ENCODE results near the gene SCN8A. TPM values are rescaled to one million over a fixed set of nuclear protein-coding genes. Genes with fewer than 3 reads are reported as not detected.
A peak's percentile ranks its signal among the peaks of the same experiment; 100 is the strongest.
"Not testable (repeated sequence)": the region's sequence is repeated elsewhere in the genome, so short reads cannot be mapped to it uniquely, and the experiment has no call there.

Gene SCN8A
- 0.25 and 0.39 TPM in 2 replicates for total RNA-seq

DNA sequence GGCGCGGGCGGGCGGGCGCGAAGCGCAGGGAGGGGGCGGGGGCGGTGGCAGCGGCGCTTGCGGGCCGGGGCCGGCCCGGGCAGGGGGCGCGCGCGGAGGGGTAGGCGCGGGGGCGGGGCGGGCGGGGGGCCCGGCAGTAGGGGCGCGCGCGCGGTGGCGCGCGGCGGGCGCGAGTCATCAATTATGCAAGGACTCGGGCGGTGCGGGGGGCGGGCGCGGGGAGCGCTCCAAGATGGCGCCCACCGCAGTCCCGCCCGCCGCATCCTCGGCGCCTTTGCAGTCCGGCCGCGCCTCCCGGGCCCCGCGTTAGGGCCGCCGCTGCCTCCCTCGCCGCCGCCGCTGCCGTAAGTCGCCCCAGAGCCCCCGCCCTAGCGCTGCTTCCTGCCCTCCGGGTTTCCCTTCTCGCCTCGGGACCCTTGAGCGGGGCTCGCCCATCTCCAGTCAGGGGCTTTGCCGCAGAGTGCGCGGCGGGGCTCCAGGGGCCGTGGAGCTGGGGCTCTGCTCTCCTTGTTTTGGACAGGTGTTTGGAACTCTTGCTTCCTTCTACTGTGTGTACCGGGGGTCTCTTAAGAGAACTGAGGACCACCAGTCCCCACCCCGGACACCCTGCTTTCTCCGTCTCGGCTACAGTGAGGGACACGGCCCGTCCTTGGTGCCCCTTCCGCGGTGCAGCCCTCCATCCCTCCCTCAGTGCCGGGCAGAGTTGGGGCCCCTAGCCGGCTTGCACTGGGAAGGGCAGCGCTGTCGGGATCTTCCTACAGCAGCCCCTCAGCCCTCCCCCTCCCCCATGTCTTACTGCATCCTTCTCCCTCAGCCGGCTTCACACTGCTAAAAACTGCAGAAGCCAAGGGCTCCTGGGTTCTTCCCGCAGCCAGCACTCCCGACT is at the start of gene SCN8A:
TSS of gene SCN8A (plus strand) at position 218 of the 886 bp plus-strand sequence. CDS start 71,585 bp downstream, outside the sequence.
- no peaks in the 10 kb centered on the region for H3K9me3 Mint-ChIP-seq
- DNase-seq (ENCODE audit: low spot score), result peak; percentile 32
- H3K4me3 Mint-ChIP-seq (ENCODE audit: low read depth), result peak within 1 kb of the TSS; percentile 86
- no peaks in the 10 kb centered on the region for H3K36me3 Mint-ChIP-seq (ENCODE audit: low read depth)
- peaks cover 62% of the 10 kb centered on the region for H3K27me3 Mint-ChIP-seq (ENCODE audit: low read depth)
- peak within 1 kb of the TSS; percentile 30 for H3K27ac Mint-ChIP-seq
- intact Hi-C loops (cut with micrococcal nuclease), result loop anchor here (10.0 kb wide), 1 partner anchor 234 kb away; no protein-coding TSS in a partner anchor
- H3K4me1 Mint-ChIP-seq (ENCODE audit: low read depth), result peaks cover 7% of the 10 kb centered on the region

DNA sequence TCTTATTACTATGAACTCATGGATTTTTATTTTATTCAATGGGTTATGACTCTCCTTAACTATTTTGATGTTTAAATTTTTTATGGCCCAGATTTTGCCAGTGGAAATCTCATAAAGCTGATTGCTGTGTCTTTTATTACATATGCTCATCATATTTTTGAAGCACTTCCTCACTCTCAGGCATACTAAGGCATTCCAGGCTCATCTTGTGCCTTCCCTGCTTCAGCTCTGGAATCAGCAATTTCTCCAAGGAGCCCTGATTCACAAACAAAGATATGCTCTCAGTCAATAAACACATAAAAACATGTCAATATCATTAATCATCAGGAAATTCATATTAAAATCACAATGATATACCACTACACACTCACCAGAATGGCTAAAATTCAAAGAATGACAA is 44.9 kb upstream of the SCN8A start:
- Mint-ChIP-seq H3K27me3 (ENCODE audit: low read depth) (peaks cover 14% of the 10 kb centered on the region), H3K36me3 (ENCODE audit: low read depth) (no peaks in the 10 kb centered on the region), H3K9me3 (no peaks in the 10 kb centered on the region), H3K4me3 (ENCODE audit: low read depth) (no peak overlapping the region), H3K4me1 (ENCODE audit: low read depth) (no peaks in the 10 kb centered on the region), H3K27ac (no peak overlapping the region)
- intact Hi-C loops (cut with micrococcal nuclease), result no loop called here
- no peak for DNase-seq (ENCODE audit: low spot score)

- Mint-ChIP-seq H3K9me3 (no peaks in the 10 kb centered on the region), H3K36me3 (ENCODE audit: low read depth) (no peaks in the 10 kb centered on the region), H3K27ac (no peak overlapping the region), H3K4me3 (ENCODE audit: low read depth) (no peak overlapping the region), H3K4me1 (ENCODE audit: low read depth) (no peaks in the 10 kb centered on the region), H3K27me3 (ENCODE audit: low read depth) (peaks cover 21% of the 10 kb centered on the region)
- intact Hi-C loops (cut with micrococcal nuclease), result no loop called here
- DNase-seq (ENCODE audit: low spot score), result no peak
Measured at GRCh38 chr12:51547606-51548005, 43.4 kb upstream of the SCN8A start.

DNA sequence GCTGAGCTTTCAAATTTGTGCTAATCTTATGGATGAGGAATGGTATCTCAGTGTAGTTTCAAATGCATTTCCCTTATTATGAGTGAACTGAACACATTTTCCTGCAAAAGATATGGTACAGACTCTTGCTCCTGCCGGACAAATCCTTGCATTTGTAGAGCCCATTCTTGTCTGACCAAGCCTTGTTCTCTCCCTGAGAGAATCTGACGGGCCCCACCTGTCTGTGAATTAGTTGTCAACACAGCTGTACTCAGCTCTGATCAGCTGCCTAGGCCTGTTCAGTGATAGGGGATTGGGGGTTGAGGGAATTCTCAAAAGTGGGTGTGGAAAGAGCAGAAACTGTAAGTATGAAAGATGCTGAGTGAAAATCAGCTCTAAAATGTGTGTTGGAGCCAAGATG is 42.8 kb upstream of the SCN8A start:
- H3K27me3 Mint-ChIP-seq (ENCODE audit: low read depth), result peaks cover 21% of the 10 kb centered on the region
- no peaks in the 10 kb centered on the region for H3K9me3 Mint-ChIP-seq
- intact Hi-C loops (cut with micrococcal nuclease), result no loop called here
- no peak for DNase-seq (ENCODE audit: low spot score)
- H3K4me1 Mint-ChIP-seq (ENCODE audit: low read depth), result no peaks in the 10 kb centered on the region
- H3K4me3 Mint-ChIP-seq (ENCODE audit: low read depth), result no peak overlapping the region
- no peak overlapping the region for H3K27ac Mint-ChIP-seq
- H3K36me3 Mint-ChIP-seq (ENCODE audit: low read depth), result no peaks in the 10 kb centered on the region

- H3K4me1 Mint-ChIP-seq (ENCODE audit: low read depth), result no peaks in the 10 kb centered on the region
- H3K36me3 Mint-ChIP-seq (ENCODE audit: low read depth), result no peaks in the 10 kb centered on the region
- H3K27ac Mint-ChIP-seq, result no peak overlapping the region
- intact Hi-C loops (cut with micrococcal nuclease), result no loop called here
- no peak overlapping the region for H3K4me3 Mint-ChIP-seq (ENCODE audit: low read depth)
- no peaks in the 10 kb centered on the region for H3K9me3 Mint-ChIP-seq
- H3K27me3 Mint-ChIP-seq (ENCODE audit: low read depth), result peaks cover 22% of the 10 kb centered on the region
- no peak for DNase-seq (ENCODE audit: low spot score)
Measured at GRCh38 chr12:51549637-51550036, 41.4 kb upstream of the SCN8A start.

DNA sequence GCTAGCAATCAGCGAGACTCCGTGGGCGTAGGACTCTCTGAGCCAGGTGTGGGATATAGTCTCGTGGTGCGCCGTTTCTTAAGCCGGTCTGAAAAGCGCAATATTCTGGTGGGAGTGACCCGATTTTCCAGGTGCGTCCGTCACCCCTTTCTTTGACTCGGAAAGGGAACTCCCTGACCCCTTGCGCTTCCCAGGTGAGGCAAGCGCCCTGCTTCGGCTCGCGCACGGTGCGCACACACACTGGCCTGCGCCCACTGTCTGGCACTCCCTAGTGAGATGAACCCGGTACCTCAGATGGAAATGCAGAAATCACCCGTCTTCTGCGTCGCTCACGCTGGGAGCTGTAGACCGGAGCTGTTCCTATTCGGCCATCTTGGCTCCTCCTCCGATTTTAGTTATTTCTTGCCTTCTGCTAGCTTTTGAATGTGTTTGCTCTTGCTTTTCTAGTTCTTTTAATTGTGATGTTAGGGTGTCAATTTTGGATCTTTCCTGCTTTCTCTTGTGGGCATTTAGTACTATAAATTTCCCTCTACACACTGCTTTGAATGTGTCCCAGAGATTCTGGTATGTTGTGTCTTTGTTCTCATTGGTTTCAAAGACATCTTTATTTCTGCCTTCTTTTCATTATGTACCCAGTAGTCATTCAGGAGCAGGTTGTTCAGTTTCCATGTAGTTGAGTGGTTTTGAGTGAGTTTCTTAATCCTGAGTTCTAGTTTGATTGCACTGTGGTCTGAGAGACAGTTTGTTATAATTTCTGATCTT is 22.6 kb upstream of the SCN8A start:
- intact Hi-C loops (cut with micrococcal nuclease); H3K4me1 Mint-ChIP-seq (ENCODE audit: low read depth); DNase-seq (ENCODE audit: low spot score); H3K9me3 Mint-ChIP-seq; H3K27ac Mint-ChIP-seq; H3K36me3 Mint-ChIP-seq (ENCODE audit: low read depth); H3K27me3 Mint-ChIP-seq (ENCODE audit: low read depth); H3K4me3 Mint-ChIP-seq (ENCODE audit: low read depth): not testable (repeated sequence)

GRCh38 chr12:51579321-51579850 is 11.6 kb upstream of the SCN8A start:
- H3K4me1 Mint-ChIP-seq (ENCODE audit: low read depth), result no peaks in the 10 kb centered on the region

DNA sequence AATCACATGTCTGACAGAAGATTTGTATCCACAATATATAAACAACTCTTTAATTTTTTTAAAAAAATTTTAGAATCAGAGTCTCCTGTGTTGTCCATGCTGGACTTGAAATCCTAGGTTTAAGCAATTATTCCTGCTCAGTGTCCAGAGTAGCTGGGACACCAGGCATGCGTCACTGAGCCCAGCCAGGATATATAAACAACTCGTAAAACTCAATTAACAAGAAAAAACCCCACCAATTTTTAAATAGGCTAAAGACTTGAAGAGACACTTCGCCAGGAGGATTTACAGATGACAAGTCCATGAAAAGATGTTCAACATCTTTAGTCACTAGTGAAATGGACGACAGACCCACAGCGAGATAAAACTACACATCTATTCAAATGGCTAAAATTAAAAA is 2.0 kb upstream of the SCN8A start:
- no peak overlapping the region for H3K27ac Mint-ChIP-seq
- H3K4me3 Mint-ChIP-seq (ENCODE audit: low read depth), result no peak overlapping the region
- DNase-seq (ENCODE audit: low spot score), result no peak
- intact Hi-C loops (cut with micrococcal nuclease), result no loop called here
- peaks cover 7% of the 10 kb centered on the region for H3K4me1 Mint-ChIP-seq (ENCODE audit: low read depth)
- no peaks in the 10 kb centered on the region for H3K36me3 Mint-ChIP-seq (ENCODE audit: low read depth)
- no peaks in the 10 kb centered on the region for H3K9me3 Mint-ChIP-seq
- peaks cover 61% of the 10 kb centered on the region for H3K27me3 Mint-ChIP-seq (ENCODE audit: low read depth)

More at GRCh38 chr12:51579321-51579850, 11.6 kb upstream of the SCN8A start:
- Mint-ChIP-seq H3K4me3 (ENCODE audit: low read depth) (no peak overlapping the region), H3K36me3 (ENCODE audit: low read depth) (no peaks in the 10 kb centered on the region), H3K27ac (no peak overlapping the region), H3K27me3 (ENCODE audit: low read depth) (peaks cover 14% of the 10 kb centered on the region), H3K9me3 (no peaks in the 10 kb centered on the region)
- no peak for DNase-seq (ENCODE audit: low spot score)
- intact Hi-C loops (cut with micrococcal nuclease), result no loop called here

DNA sequence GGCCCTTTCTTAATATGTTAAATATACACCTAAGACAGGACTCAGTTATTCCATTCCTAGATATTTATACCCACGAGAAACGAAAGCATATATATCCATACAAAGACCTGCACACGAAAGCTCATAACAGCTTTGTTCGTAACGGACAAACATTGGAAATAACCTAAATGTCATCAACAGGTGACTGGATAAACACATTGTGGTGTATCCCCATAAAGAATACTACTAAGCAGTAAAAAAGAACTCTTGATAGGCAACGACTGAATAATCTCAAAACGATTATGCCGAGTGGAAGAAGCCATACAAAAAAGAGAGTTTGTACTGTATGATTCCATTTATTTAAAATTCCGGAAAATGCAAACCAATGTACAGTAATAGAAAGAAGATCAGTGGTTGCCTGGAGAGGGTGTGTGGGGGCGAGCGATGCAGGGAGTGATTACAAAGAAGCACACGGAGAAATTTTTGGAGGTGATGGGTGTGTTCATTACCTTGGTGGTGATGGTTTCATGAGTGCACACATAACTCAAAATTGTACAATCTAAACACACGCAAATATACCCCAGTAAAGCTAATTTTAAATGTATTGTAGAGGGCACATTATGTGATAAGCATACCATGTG is 1.4 kb upstream of the SCN8A start:
- intact Hi-C loops (cut with micrococcal nuclease), result loop anchor here (10.0 kb wide), 1 partner anchor 235 kb away; no protein-coding TSS in a partner anchor
- H3K4me1 Mint-ChIP-seq (ENCODE audit: low read depth), result peaks cover 7% of the 10 kb centered on the region
- no peak overlapping the region for H3K27ac Mint-ChIP-seq
- no peak for DNase-seq (ENCODE audit: low spot score)
- peaks cover 59% of the 10 kb centered on the region for H3K27me3 Mint-ChIP-seq (ENCODE audit: low read depth)
- no peaks in the 10 kb centered on the region for H3K9me3 Mint-ChIP-seq
- H3K4me3 Mint-ChIP-seq (ENCODE audit: low read depth), result peak overlapping the region; percentile 86
- no peaks in the 10 kb centered on the region for H3K36me3 Mint-ChIP-seq (ENCODE audit: low read depth)

- intact Hi-C loops (cut with micrococcal nuclease), result loop anchor here (10.0 kb wide), 1 partner anchor 234 kb away; no protein-coding TSS in a partner anchor
- peaks cover 7% of the 10 kb centered on the region for H3K4me1 Mint-ChIP-seq (ENCODE audit: low read depth)
- H3K9me3 Mint-ChIP-seq, result no peaks in the 10 kb centered on the region
- DNase-seq (ENCODE audit: low spot score), result peak; percentile 71
- peak overlapping the region; percentile 30 for H3K27ac Mint-ChIP-seq
- peaks cover 62% of the 10 kb centered on the region for H3K27me3 Mint-ChIP-seq (ENCODE audit: low read depth)
- H3K36me3 Mint-ChIP-seq (ENCODE audit: low read depth), result no peaks in the 10 kb centered on the region
- peak overlapping the region; percentile 86 for H3K4me3 Mint-ChIP-seq (ENCODE audit: low read depth)
Measured at GRCh38 chr12:51590347-51591015, 552 bp upstream of the SCN8A start.

DNA sequence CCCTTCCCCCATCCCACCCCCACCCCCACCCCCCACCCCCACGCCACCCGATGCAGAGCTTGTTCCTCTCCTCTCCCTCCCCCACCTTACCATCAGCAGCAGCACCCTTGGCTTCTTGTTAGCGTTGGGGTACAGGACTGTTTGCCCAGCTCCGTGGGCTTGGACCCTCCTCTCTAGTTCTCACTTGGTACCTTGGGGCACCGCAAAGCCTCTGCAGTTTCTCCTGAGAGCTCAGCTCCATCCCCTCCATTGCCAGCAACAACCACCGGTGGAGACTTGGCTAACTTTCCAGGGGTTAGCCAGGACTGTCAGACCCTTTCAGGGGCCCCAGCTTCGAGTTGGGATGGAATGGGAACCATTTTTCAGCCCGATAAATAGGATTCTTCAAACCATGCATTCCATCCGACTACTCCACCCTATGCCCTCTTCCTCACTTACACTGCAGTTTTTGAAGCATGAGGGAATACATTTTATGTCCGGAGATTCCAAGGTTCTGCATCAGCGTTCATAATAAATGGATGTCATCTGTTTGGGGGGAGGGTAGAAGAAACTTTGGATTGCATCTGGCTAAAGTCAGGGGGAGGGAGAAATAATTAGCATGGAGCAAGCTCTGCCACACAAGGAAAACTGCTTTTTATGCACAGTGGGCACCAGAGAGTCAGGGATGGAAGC is 1.1 kb downstream of the SCN8A start:
- Mint-ChIP-seq H3K36me3 (ENCODE audit: low read depth) (no peaks in the 10 kb centered on the region), H3K4me1 (ENCODE audit: low read depth) (peaks cover 7% of the 10 kb centered on the region), H3K9me3 (no peaks in the 10 kb centered on the region), H3K27me3 (ENCODE audit: low read depth) (peaks cover 66% of the 10 kb centered on the region), H3K4me3 (ENCODE audit: low read depth) (peak overlapping the region; percentile 66), H3K27ac (no peak overlapping the region)
- intact Hi-C loops (cut with micrococcal nuclease), result loop anchor here (10.0 kb wide), 1 partner anchor 233 kb away; no protein-coding TSS in a partner anchor
- DNase-seq (ENCODE audit: low spot score), result no peak
